Measurements from ENCODE around the gene TMEM126B. TPM values are rescaled to one million over a fixed set of nuclear protein-coding genes. Genes with fewer than 3 reads are reported as not detected.
"Not testable (repeated sequence)": the region's sequence is repeated elsewhere in the genome, so short reads cannot be mapped to it uniquely, and the experiment has no call there.

TMEM126B gene
- total RNA-seq, 1 experiment from 2014 or later = 30.5 TPM

GRCh38 chr11:85651118-85651517, 22.7 kb downstream of the TMEM126B start:
- CTCF ChIA-PET = no interaction called here
- no peaks in the 10 kb centered on the region for H3K9me3 Mint-ChIP-seq (ENCODE audit: low read depth, unreplicated experiment)

GRCh38 chr11:85652786-85653447, 24.5 kb downstream of the TMEM126B start:
- no peak for TF ChIP-seq CTCF (IDR thresholded peaks at IDR 0.05; ENCODE audit: unreplicated experiment)
- CTCF ChIA-PET = no interaction called here
- DNase-seq = no peak
- no peak overlapping the region for H3K27ac Mint-ChIP-seq (ENCODE audit: unreplicated experiment)
- intact Hi-C loops (cut with micrococcal nuclease; ENCODE audit: unreplicated experiment) = no loop called here
- no peaks in the 10 kb centered on the region for H3K27me3 Mint-ChIP-seq (ENCODE audit: unreplicated experiment)
- H3K4me3 Mint-ChIP-seq (ENCODE audit: low read depth, unreplicated experiment) = no peak overlapping the region
- BruUV-seq (replicated peaks) = no TSS peak
- peaks cover 11% of the 10 kb centered on the region for H3K4me1 Mint-ChIP-seq (ENCODE audit: low read depth, unreplicated experiment)
- H3K36me3 Mint-ChIP-seq (ENCODE audit: insufficient read depth, unreplicated experiment) = peaks cover 13% of the 10 kb centered on the region
- no peaks in the 10 kb centered on the region for H3K9me3 Mint-ChIP-seq (ENCODE audit: low read depth, unreplicated experiment)

More at GRCh38 chr11:85651118-85651517, 22.7 kb downstream of the TMEM126B start:
- Mint-ChIP-seq H3K27me3 (ENCODE audit: unreplicated experiment) (no peaks in the 10 kb centered on the region), H3K27ac (ENCODE audit: unreplicated experiment) (no peak overlapping the region), H3K4me3 (ENCODE audit: low read depth, unreplicated experiment) (no peak overlapping the region), H3K36me3 (ENCODE audit: insufficient read depth, unreplicated experiment) (peaks cover 20% of the 10 kb centered on the region), H3K4me1 (ENCODE audit: low read depth, unreplicated experiment) (peaks cover 11% of the 10 kb centered on the region)
- no peak for TF ChIP-seq CTCF (IDR thresholded peaks at IDR 0.05; ENCODE audit: unreplicated experiment)
- BruUV-seq (replicated peaks) = no TSS peak
- intact Hi-C loops (cut with micrococcal nuclease; ENCODE audit: unreplicated experiment) = no loop called here
- no peak for DNase-seq

GRCh38 chr11:85654343-85654742, 25.9 kb downstream of the TMEM126B start:
- peaks cover 11% of the 10 kb centered on the region for H3K4me1 Mint-ChIP-seq (ENCODE audit: low read depth, unreplicated experiment)
- CTCF ChIA-PET = not testable (repeated sequence)

GRCh38 chr11:85656777-85657176, 28.4 kb downstream of the TMEM126B start:
- CTCF ChIA-PET = interaction anchor here (0.5 kb wide), 1 partner anchor 244 kb away, joined by 3 read pairs; no protein-coding TSS in a partner anchor
- no peak for DNase-seq
- peaks cover 11% of the 10 kb centered on the region for H3K4me1 Mint-ChIP-seq (ENCODE audit: low read depth, unreplicated experiment)
- H3K27me3 Mint-ChIP-seq (ENCODE audit: unreplicated experiment) = no peaks in the 10 kb centered on the region
- H3K9me3 Mint-ChIP-seq (ENCODE audit: low read depth, unreplicated experiment) = no peaks in the 10 kb centered on the region
- H3K27ac Mint-ChIP-seq (ENCODE audit: unreplicated experiment) = no peak overlapping the region
- intact Hi-C loops (cut with micrococcal nuclease; ENCODE audit: unreplicated experiment) = no loop called here
- BruUV-seq (replicated peaks) = no TSS peak
- H3K4me3 Mint-ChIP-seq (ENCODE audit: low read depth, unreplicated experiment) = no peak overlapping the region
- TF ChIP-seq CTCF (IDR thresholded peaks at IDR 0.05; ENCODE audit: unreplicated experiment) = no peak
- peaks cover 23% of the 10 kb centered on the region for H3K36me3 Mint-ChIP-seq (ENCODE audit: insufficient read depth, unreplicated experiment)

More at GRCh38 chr11:85654343-85654742, 25.9 kb downstream of the TMEM126B start:
- H3K27me3 Mint-ChIP-seq (ENCODE audit: unreplicated experiment); DNase-seq; H3K4me3 Mint-ChIP-seq (ENCODE audit: low read depth, unreplicated experiment); H3K9me3 Mint-ChIP-seq (ENCODE audit: low read depth, unreplicated experiment); BruUV-seq (replicated peaks); H3K36me3 Mint-ChIP-seq (ENCODE audit: insufficient read depth, unreplicated experiment); intact Hi-C loops (cut with micrococcal nuclease; ENCODE audit: unreplicated experiment); H3K27ac Mint-ChIP-seq (ENCODE audit: unreplicated experiment): not testable (repeated sequence)

- intact Hi-C loops (cut with micrococcal nuclease; ENCODE audit: unreplicated experiment) = no loop called here
- no peak for DNase-seq
- H3K27ac Mint-ChIP-seq (ENCODE audit: unreplicated experiment) = no peak overlapping the region
- H3K9me3 Mint-ChIP-seq (ENCODE audit: low read depth, unreplicated experiment) = no peaks in the 10 kb centered on the region
- BruUV-seq (replicated peaks) = no TSS peak
- CTCF ChIA-PET = no interaction called here
- H3K27me3 Mint-ChIP-seq (ENCODE audit: unreplicated experiment) = no peaks in the 10 kb centered on the region
- H3K4me1 Mint-ChIP-seq (ENCODE audit: low read depth, unreplicated experiment) = peaks cover 8% of the 10 kb centered on the region
- peaks cover 34% of the 10 kb centered on the region for H3K36me3 Mint-ChIP-seq (ENCODE audit: insufficient read depth, unreplicated experiment)
- H3K4me3 Mint-ChIP-seq (ENCODE audit: low read depth, unreplicated experiment) = no peak overlapping the region
- TF ChIP-seq CTCF (IDR thresholded peaks at IDR 0.05; ENCODE audit: unreplicated experiment) = no peak
These were observed 29.8 kb downstream of the TMEM126B start for GRCh38 chr11:85658180-85658579.
